ENCODE data around the gene HES3.

- TF ChIP-seq POLR2A (IDR thresholded peaks at IDR 0.05; ENCODE audit: extremely low read depth, insufficient read length), result no peak
- TF ChIP-seq CTCF (IDR thresholded peaks at IDR 0.05; ENCODE audit: low read depth, low read length), result no peak
- TF ChIP-seq, protein P1, sequence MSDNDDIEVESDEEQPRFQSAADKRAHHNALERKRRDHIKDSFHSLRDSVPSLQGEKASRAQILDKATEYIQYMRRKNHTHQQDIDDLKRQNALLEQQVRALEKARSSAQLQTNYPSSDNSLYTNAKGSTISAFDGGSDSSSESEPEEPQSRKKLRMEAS (IDR thresholded peaks at IDR 0.05; ENCODE audit: low read depth, low read length), result no peak
Observed at GRCh38 chr1:6247651-6248050, 3.7 kb downstream of the HES3 start.
